Colonic mucosa (tissue), 4 donors: ENCODE data around the gene SMAP2. TPM values are rescaled to one million over a fixed set of nuclear protein-coding genes. Genes with fewer than 3 reads are reported as not detected.

ENCODE experiments used
- DNase-seq: peaks from one replicate; pipeline ENCODE4 v3.0.0-alpha.2; 2020
- H3K27ac ChIP-seq: fragments of 200-600 bp; one replicate; pipeline ENCODE4 v1.8.0; 2021
- H3K27me3 ChIP-seq: fragments of 200-600 bp; one replicate; pipeline ENCODE4 v1.8.0; 2021
- H3K36me3 ChIP-seq: fragments of 200-600 bp; one replicate; pipeline ENCODE4 v1.8.0; 2021
- H3K4me1 ChIP-seq: fragments of 200-600 bp; one replicate; pipeline ENCODE4 v1.8.0; 2021; ENCODE audit warnings: mild to moderate bottlenecking
- H3K4me3 ChIP-seq: fragments of 200-600 bp; one replicate; pipeline ENCODE4 v1.8.0; 2021
- H3K9ac ChIP-seq, 2 donors: one replicate each; pipeline ENCODE4 v1.7.0; 2013; ENCODE audit warnings: control low read depth in 2 of 2, low read depth in 2 of 2, low read length in 2 of 2
- H3K9me3 ChIP-seq: fragments of 200-600 bp; one replicate; pipeline ENCODE4 v1.8.0; 2021
- intact Hi-C: fragments of 100-400 bp; cut with DNase I; formaldehyde crosslinking; loops from one replicate; pipeline ENCODE4 v1.14.1; 2022
- total RNA-seq, 2 donors: library from RNA; stranded (reverse); fragmentation: NEBNext Ultra II Directional in 1 of 2; extraction: Animal tissue kit (Norgen Biotek cat#: 25700) in 1 of 2; gene quantifications; one replicate each; pipeline ENCODE4 v1.2.1, GENCODE V29; 2021
- TF ChIP-seq, protein P1 (sequence below): fragments of 200-600 bp; IDR thresholded peaks from one replicate; pipeline ENCODE4 v1.8.0; 2022; ENCODE audit warnings: antibody characterized with exemption, mild to moderate bottlenecking
- donor health status: healthy.
- donor health status: DM: no; HTN: no; CAD: no.
- donor health status: DM: no; HTN: no; CAD: no.

SMAP2 gene
- total RNA-seq, 2 donors from 2014 or later, result 25.9 to 31.5 TPM

DNA sequence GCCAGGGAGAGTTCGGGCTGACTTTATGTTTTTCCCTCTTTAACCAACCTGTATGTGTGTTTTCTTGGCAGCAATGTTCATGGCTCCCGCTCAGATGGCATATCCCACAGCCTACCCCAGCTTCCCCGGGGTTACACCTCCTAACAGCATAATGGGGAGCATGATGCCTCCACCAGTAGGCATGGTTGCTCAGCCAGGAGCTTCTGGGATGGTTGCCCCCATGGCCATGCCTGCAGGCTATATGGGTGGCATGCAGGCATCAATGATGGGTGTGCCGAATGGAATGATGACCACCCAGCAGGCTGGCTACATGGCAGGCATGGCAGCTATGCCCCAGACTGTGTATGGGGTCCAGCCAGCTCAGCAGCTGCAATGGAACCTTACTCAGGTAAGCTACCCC is 43.2 kb downstream of the SMAP2 start:
- H3K9ac ChIP-seq, result no peak overlapping the region
- H3K36me3 ChIP-seq, result no peaks in the 10 kb centered on the region
- H3K4me1 ChIP-seq, result no peaks in the 10 kb centered on the region
- H3K27ac ChIP-seq, result no peak overlapping the region
- no peak for DNase-seq
- H3K4me3 ChIP-seq, result no peak overlapping the region
- no peaks in the 10 kb centered on the region for H3K9me3 ChIP-seq
- TF ChIP-seq, protein P1, sequence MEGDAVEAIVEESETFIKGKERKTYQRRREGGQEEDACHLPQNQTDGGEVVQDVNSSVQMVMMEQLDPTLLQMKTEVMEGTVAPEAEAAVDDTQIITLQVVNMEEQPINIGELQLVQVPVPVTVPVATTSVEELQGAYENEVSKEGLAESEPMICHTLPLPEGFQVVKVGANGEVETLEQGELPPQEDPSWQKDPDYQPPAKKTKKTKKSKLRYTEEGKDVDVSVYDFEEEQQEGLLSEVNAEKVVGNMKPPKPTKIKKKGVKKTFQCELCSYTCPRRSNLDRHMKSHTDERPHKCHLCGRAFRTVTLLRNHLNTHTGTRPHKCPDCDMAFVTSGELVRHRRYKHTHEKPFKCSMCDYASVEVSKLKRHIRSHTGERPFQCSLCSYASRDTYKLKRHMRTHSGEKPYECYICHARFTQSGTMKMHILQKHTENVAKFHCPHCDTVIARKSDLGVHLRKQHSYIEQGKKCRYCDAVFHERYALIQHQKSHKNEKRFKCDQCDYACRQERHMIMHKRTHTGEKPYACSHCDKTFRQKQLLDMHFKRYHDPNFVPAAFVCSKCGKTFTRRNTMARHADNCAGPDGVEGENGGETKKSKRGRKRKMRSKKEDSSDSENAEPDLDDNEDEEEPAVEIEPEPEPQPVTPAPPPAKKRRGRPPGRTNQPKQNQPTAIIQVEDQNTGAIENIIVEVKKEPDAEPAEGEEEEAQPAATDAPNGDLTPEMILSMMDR, result no peak
- no peaks in the 10 kb centered on the region for H3K27me3 ChIP-seq
- intact Hi-C loops, result loop anchor here (5.0 kb wide), 1 partner anchor 94 kb away; no protein-coding TSS in a partner anchor

DNA sequence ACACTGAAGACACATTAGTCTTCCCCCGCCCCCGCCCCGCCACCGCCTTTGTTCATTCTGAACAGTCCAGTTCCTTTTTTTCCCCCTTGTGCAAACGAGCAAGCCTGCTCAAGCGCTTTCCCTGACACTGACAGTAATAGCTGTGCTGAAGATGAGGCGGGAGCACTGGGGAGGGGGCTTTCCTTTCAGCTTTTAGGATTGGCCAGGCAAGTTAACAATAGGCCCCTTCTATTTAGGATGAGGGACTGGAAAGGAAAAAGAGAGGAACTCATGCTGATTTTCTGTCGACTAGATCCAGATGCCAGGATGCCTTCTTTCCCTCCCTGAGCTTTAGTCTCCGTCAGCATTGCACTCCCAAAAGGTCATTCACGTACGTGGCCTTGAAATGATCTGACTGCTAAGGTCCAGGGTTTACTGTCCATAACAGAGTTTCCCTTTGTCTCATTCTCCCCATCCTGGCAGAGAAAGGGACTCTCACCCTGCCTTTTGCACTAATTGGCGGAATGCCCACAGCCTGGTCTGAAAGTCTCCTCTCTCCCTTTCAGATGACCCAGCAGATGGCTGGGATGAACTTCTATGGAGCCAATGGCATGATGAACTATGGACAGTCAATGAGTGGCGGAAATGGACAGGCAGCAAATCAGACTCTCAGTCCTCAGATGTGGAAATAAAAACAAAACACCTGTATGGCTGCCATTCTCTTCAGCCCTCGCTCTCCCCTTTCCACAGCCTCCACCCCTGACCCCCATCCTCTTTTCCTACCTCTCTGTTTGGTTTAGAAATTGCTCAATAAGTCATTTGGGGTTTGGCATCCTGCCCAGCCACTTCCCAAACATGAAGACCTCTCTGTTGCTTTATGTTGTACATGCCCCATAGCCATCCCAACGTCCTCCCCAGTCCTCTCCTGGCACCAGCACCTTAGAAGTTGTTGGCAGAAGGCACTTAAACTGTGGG is 48.2 kb downstream of the SMAP2 start:
- no peak overlapping the region for H3K27ac ChIP-seq
- intact Hi-C loops, result no loop called here
- H3K4me3 ChIP-seq, result no peak overlapping the region
- TF ChIP-seq, protein P1, result no peak
- H3K9ac ChIP-seq, result no peak overlapping the region
- H3K27me3 ChIP-seq, result no peaks in the 10 kb centered on the region
- H3K36me3 ChIP-seq, result no peaks in the 10 kb centered on the region
- H3K9me3 ChIP-seq, result no peaks in the 10 kb centered on the region
- no peaks in the 10 kb centered on the region for H3K4me1 ChIP-seq
- DNase-seq, result no peak

DNA sequence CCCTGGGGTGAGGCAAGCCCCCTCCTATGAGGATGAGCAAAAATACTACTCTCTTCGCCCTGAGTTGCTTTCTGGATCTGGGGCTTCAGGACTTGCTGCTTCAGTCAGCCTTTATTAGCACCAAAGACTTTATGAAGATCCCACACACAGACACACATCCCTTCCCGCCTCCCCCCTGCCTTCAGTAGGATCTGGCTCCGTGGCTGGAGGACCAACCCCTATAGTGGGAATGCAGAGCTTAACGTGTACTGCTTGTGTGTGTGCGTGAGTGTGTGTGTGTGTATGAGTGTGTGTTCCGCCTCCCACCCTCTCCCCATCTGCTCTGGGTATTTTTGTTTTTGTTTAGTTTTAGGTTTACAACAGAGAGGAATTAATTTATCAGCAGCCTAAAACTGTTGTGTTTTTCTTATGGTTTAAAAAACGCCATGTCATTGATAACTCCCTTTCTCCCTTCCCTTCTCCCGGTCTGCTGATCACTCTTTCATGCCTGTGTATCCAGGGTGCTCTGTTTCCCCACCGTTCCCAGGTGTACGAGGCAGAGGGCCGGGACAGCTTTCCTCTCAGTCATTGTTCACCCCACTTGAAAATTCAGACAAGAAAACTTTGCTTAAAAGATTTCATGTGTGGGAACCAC is 49.2 kb downstream of the SMAP2 start:
- Histone ChIP-seq H3K36me3 (no peaks in the 10 kb centered on the region), H3K9ac (no peak overlapping the region), H3K4me1 (no peaks in the 10 kb centered on the region), H3K27me3 (no peaks in the 10 kb centered on the region), H3K9me3 (no peaks in the 10 kb centered on the region), H3K4me3 (no peak overlapping the region), H3K27ac (no peak overlapping the region)
- TF ChIP-seq, protein P1, result no peak
- intact Hi-C loops, result no loop called here
- DNase-seq, result no peak

DNA sequence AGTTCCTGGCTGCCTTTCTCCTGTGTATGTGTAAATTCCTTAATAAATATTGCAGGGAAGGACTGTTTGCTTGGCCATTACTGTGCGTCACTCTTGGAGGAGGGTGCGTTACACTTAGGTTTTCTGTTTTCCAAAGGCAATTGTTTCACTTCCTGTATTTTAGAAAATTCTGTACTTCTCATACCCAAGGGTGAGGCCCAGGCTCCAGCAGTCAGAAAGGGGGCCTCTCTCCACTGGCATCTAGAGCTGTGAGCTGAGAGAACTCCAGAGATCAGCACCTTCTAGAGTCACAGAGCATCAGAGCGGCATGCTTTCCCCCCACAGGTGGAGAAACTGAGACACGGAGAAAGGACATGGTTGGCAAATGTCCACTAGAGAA is 49.7 kb downstream of the SMAP2 start:
- TF ChIP-seq, protein P1, result no peak
- DNase-seq, result no peak
- H3K36me3 ChIP-seq, result no peaks in the 10 kb centered on the region
- no peak overlapping the region for H3K27ac ChIP-seq
- H3K4me1 ChIP-seq, result no peaks in the 10 kb centered on the region
- no peaks in the 10 kb centered on the region for H3K27me3 ChIP-seq
- no peaks in the 10 kb centered on the region for H3K9me3 ChIP-seq
- intact Hi-C loops, result no loop called here
- no peak overlapping the region for H3K9ac ChIP-seq
- H3K4me3 ChIP-seq, result no peak overlapping the region

DNA sequence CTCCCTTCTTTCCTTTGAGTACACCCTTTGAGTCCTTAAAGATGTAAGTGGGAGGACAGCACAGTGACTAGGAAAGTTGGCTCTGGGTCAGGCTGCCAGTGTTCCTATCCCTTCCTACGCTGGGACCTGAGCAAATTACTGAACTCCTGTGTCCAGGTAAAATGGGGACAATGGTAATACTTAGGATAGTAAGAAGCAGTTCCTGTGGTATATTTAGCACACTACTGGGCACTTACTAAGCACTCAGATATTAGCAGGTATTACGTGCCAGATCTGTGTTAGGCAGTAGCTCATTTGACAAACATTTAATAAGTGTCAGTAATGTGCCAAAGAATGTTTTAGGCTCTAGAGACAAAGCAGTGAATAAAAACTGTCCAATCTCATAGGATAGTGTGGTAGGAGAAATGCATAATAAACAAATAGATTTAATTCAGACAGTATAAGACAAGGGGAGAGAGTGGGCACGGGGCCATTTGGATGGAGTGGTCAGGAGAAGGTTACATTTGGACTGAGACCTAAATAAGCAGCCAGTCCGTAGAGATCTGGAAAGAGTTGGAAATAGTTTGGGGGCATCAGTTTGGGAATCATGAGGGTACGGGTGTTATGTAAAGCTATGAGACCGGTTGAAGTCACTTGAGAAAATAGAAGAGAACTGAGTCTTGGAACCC is 50.6 kb downstream of the SMAP2 start:
- TF ChIP-seq, protein P1, result no peak
- Histone ChIP-seq H3K27ac (no peak overlapping the region), H3K9ac (no peak overlapping the region), H3K27me3 (no peaks in the 10 kb centered on the region), H3K9me3 (no peaks in the 10 kb centered on the region), H3K36me3 (no peaks in the 10 kb centered on the region), H3K4me3 (no peak overlapping the region), H3K4me1 (no peaks in the 10 kb centered on the region)
- intact Hi-C loops, result no loop called here
- DNase-seq, result no peak
